SU-DHL-6 (cell line): Measurements from ENCODE around the gene LRRC43.

ENCODE experiments used
- EZH2phosphoT487 ChIP-seq: fragments of 200-600 bp; sonication (generic), shearing (Covaris generic); conservative IDR thresholded peaks from 2 replicates; pipeline ENCODE4 v1.6.1; 2018; ENCODE audit warnings: mild to moderate bottlenecking, antibody characterized with exemption, low read length, moderate library complexity, mixed read lengths
- TF ChIP-seq, protein P1 (sequence below): fragments of 200-600 bp; sonication (generic); IDR thresholded peaks from one replicate; pipeline ENCODE4 v1.5.1; 2017; ENCODE audit warnings: antibody characterized with exemption, mild to moderate bottlenecking, low read length, moderate library complexity; ENCODE audit not compliant: insufficient read depth, poor library complexity, severe bottlenecking

DNA sequence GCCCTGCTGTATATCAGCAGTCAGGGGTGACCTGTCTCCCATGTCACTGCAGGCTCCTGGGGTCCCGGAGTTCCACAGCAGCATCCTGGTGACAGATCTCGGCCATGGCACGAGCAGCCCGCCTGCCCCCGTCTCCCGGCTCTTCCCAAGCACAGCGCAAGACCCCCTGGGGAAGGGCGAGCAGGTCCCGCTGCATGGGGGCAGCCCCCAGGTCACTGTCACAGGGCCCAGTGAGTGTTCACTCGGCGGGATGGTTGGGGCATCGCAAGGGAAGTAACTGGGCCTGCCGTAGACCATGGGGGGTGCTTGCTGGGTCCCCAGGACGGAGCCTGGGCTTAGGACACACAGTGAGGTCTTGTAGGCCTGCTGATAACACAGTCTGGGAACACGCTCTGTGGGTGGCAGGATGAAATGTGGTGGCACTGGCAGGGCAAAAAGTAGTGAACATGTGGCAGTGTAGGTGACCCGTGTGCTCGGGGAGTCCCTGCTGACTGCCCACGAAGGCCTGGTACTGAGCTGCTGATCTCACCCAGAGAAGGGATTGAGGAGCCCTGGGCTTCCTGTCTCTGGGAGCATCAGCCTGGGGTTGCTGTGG, 47.4 kb upstream of the LRRC43 start:
- TF ChIP-seq, protein P1, sequence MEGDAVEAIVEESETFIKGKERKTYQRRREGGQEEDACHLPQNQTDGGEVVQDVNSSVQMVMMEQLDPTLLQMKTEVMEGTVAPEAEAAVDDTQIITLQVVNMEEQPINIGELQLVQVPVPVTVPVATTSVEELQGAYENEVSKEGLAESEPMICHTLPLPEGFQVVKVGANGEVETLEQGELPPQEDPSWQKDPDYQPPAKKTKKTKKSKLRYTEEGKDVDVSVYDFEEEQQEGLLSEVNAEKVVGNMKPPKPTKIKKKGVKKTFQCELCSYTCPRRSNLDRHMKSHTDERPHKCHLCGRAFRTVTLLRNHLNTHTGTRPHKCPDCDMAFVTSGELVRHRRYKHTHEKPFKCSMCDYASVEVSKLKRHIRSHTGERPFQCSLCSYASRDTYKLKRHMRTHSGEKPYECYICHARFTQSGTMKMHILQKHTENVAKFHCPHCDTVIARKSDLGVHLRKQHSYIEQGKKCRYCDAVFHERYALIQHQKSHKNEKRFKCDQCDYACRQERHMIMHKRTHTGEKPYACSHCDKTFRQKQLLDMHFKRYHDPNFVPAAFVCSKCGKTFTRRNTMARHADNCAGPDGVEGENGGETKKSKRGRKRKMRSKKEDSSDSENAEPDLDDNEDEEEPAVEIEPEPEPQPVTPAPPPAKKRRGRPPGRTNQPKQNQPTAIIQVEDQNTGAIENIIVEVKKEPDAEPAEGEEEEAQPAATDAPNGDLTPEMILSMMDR = no peak
- TF ChIP-seq EZH2phosphoT487 = no peak
